ENCODE data around the gene RBKS. TPM values are rescaled to one million over a fixed set of nuclear protein-coding genes. Genes with fewer than 3 reads are reported as not detected.

The RBKS gene
- total RNA-seq, 2 experiments from 2014 or later = 2.6 to 3.0 TPM

- ChIA-PET CTCF (interaction anchor here (1.2 kb wide), 1 partner anchor 11 kb away, joined by 3 read pairs; no protein-coding TSS in a partner anchor), POLR2A (no interaction called here)
- ATAC-seq (ENCODE audit: poor library complexity) (no peak), DNase-seq (no peak)
- Mint-ChIP-seq H3K27ac (no peak overlapping the region), H3K9me3 (no peaks in the 10 kb centered on the region), H3K4me1 (ENCODE audit: low read depth) (peaks cover 33% of the 10 kb centered on the region), H3K4me3 (no peak overlapping the region), H3K27me3 (no peaks in the 10 kb centered on the region), H3K36me3 (ENCODE audit: low read depth) (peaks cover 38% of the 10 kb centered on the region)
- Histone ChIP-seq H3K4me3 (ENCODE audit: low read length) (no peak overlapping the region), H3K36me3 (ENCODE audit: insufficient read depth, low read length) (no peaks in the 10 kb centered on the region), H3K4me1 (ENCODE audit: insufficient read depth, low read length) (no peaks in the 10 kb centered on the region), H3K27me3 (ENCODE audit: control insufficient read depth in 1 of 2, insufficient read depth in 2 of 2, low read length in 2 of 2) (no peaks in the 10 kb centered on the region), H3K27ac (ENCODE audit: low read depth in 1 of 2, low read length in 2 of 2) (no peak overlapping the region), H3K9me3 (ENCODE audit: control insufficient read depth in 1 of 2, insufficient read depth in 1 of 2, low read length in 2 of 2) (peaks cover 0 to 4% of the 10 kb centered on the region in 2 experiments)
- intact Hi-C loops (cut with DNase I, micrococcal nuclease) = no loop called here
- TF ChIP-seq CTCF (IDR thresholded peaks at IDR 0.05) = no peak
Measured at GRCh38 chr2:27915191-27915590, 25.0 kb upstream of the RBKS start.

- no peak for ATAC-seq (ENCODE audit: poor library complexity)
- ChIA-PET CTCF (interaction anchor here (1.2 kb wide), 1 partner anchor 12 kb away, joined by 3 read pairs; no protein-coding TSS in a partner anchor), POLR2A (interaction anchor here (1.1 kb wide), 1 partner anchor 251 kb away, joined by 3 read pairs; the partner anchor contains the start of genes SLC4A1AP and SUPT7L)
- intact Hi-C loops (cut with DNase I, micrococcal nuclease) = no loop called here
- Mint-ChIP-seq H3K27ac (no peak overlapping the region), H3K36me3 (ENCODE audit: low read depth) (peaks cover 41% of the 10 kb centered on the region), H3K4me1 (ENCODE audit: low read depth) (peaks cover 29% of the 10 kb centered on the region), H3K9me3 (no peaks in the 10 kb centered on the region), H3K27me3 (no peaks in the 10 kb centered on the region), H3K4me3 (no peak overlapping the region)
- no peaks in the 10 kb centered on the region for H3K27me3 ChIP-seq (ENCODE audit: control insufficient read depth in 1 of 2, insufficient read depth in 2 of 2, low read length in 2 of 2)
- H3K4me1 ChIP-seq (ENCODE audit: insufficient read depth, low read length) = no peaks in the 10 kb centered on the region
- H3K9me3 ChIP-seq (ENCODE audit: control insufficient read depth in 1 of 2, insufficient read depth in 1 of 2, low read length in 2 of 2) = peaks cover 0 to 4% of the 10 kb centered on the region in 2 experiments
- H3K27ac ChIP-seq (ENCODE audit: low read depth in 1 of 2, low read length in 2 of 2) = no peak overlapping the region
- no peaks in the 10 kb centered on the region for H3K36me3 ChIP-seq (ENCODE audit: insufficient read depth, low read length)
- TF ChIP-seq CTCF (IDR thresholded peaks at IDR 0.05) = no peak
- H3K4me3 ChIP-seq (ENCODE audit: low read length) = no peak overlapping the region
- DNase-seq = no peak
Measured at GRCh38 chr2:27914805-27915175, 24.6 kb upstream of the RBKS start.

- no peak for TF ChIP-seq CTCF (IDR thresholded peaks at IDR 0.05)
- Mint-ChIP-seq H3K9me3 (no peaks in the 10 kb centered on the region), H3K27ac (no peak overlapping the region), H3K36me3 (ENCODE audit: low read depth) (peaks cover 41% of the 10 kb centered on the region), H3K27me3 (no peaks in the 10 kb centered on the region), H3K4me3 (no peak overlapping the region), H3K4me1 (ENCODE audit: low read depth) (peaks cover 24% of the 10 kb centered on the region)
- intact Hi-C loops (cut with DNase I, micrococcal nuclease) = no loop called here
- ATAC-seq (ENCODE audit: poor library complexity) = no peak
- H3K4me1 ChIP-seq (ENCODE audit: insufficient read depth, low read length) = no peaks in the 10 kb centered on the region
- H3K27me3 ChIP-seq (ENCODE audit: control insufficient read depth in 1 of 2, insufficient read depth in 2 of 2, low read length in 2 of 2) = no peaks in the 10 kb centered on the region
- no peak for DNase-seq
- ChIA-PET CTCF (interaction anchor here (1.2 kb wide), 1 partner anchor 12 kb away, joined by 3 read pairs; no protein-coding TSS in a partner anchor), POLR2A (interaction anchor here (0.5 to 1.1 kb wide), 2 partner anchors 250 to 372 kb away, joined by 3 to 5 read pairs; partner anchors contain the start of genes SLC4A1AP and SUPT7L)
- no peak overlapping the region for H3K4me3 ChIP-seq (ENCODE audit: low read length)
- H3K36me3 ChIP-seq (ENCODE audit: insufficient read depth, low read length) = no peaks in the 10 kb centered on the region
- no peak overlapping the region for H3K27ac ChIP-seq (ENCODE audit: low read depth in 1 of 2, low read length in 2 of 2)
- peaks cover 0 to 4% of the 10 kb centered on the region in 2 experiments for H3K9me3 ChIP-seq (ENCODE audit: control insufficient read depth in 1 of 2, insufficient read depth in 1 of 2, low read length in 2 of 2)
Measured at GRCh38 chr2:27914041-27914804, 24.0 kb upstream of the RBKS start.

All from CD4-positive, alpha-beta T cell (primary cell).